GM23248 (cell line): ENCODE results near the gene RNASE8.

Source experiments
- EZH2 ChIP-seq: fragments of 200-600 bp; sonication (generic); IDR thresholded peaks from 2 replicates; pipeline ENCODE4 v1.6.1; 2018; ENCODE audit warnings: antibody characterized with exemption, mild to moderate bottlenecking; ENCODE audit not compliant: insufficient read depth, poor library complexity, severe bottlenecking
- EZH2phosphoT487 ChIP-seq: fragments of 200-600 bp; sonication (generic); IDR thresholded peaks from 2 replicates; pipeline ENCODE4 v1.6.1; 2018; ENCODE audit warnings: antibody characterized with exemption, moderate library complexity, mild to moderate bottlenecking, low read depth; ENCODE audit not compliant: insufficient read depth

DNA sequence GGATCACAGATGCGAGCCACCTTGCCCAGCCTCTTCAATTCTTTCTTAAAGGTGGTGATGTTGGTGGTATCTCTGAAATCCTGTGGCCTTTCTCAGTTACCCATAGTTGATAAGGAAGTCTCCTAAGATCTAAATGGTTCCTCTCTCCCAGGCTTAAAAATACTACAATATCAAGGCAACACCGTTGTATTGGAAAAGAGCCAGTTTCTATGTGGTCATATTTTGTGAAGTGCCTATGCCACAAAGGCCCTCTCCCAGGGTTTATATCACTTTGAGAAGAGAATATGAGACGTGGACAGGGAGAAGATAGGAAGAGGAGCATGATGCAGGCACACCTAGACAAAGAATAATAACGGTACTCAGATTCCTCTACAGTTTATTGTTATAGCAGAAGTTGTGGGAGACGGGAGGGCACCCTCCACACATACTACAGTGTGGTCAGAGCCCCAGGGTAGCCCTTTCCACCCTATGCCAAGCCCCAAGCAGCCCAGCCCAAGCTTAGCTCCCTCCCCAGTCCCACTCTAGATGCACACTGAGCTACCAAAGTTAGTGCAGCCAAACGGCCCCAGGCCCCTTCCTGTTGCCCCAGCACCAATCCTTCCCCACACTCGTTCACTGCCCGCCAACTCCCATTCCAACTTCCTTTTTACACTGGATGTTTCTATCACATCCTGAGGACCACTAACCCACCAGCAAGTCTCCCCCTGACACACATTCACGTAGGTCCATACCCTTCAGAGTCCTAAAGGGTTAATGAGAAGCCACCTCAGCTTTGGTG is 41.0 kb upstream of the RNASE8 start:
- TF ChIP-seq EZH2, result no peak
- no peak for TF ChIP-seq EZH2phosphoT487
